K562 (cell line): ENCODE data around the gene SLC1A4. TPM values are rescaled to one million over a fixed set of nuclear protein-coding genes. Genes with fewer than 3 reads are reported as not detected.

Experiments used
- DNMT1 ChIP-seq: fragments of 450-650 bp; IDR thresholded peaks from 2 replicates; pipeline ENCODE4 v1.6.1; 2016; ENCODE audit warnings: antibody characterized with exemption, mild to moderate bottlenecking
- ELF1 ChIP-seq: fragments of 200-800 bp; sonication (Bioruptor generic); IDR thresholded peaks from 2 replicates; pipeline ENCODE4 v1.6.1; 2016; ENCODE audit warnings: missing genetic modification characterization, missing compliant biosample characterization
- FIP1L1 ChIP-seq: fragments of 200-400 bp; formaldehyde crosslinking; IDR thresholded peaks from 2 replicates; pipeline ENCODE4 v1.6.1; 2018; ENCODE audit warnings: mild to moderate bottlenecking, low read depth, low read length; ENCODE audit not compliant: poor library complexity, severe bottlenecking
- ILF3 ChIP-seq: fragments of 450-650 bp; IDR thresholded peaks from 2 replicates; pipeline ENCODE4 v1.6.1; 2018; ENCODE audit warnings: antibody characterized with exemption, mild to moderate bottlenecking, moderate library complexity, borderline replicate concordance
- JUNB ChIP-seq: fragments of 450-650 bp; formaldehyde crosslinking; conservative IDR thresholded peaks from 2 replicates; pipeline ENCODE4 v1.4.0; 2020; ENCODE audit warnings: mild to moderate bottlenecking
- L3MBTL2 ChIP-seq: fragments of 450-650 bp; IDR thresholded peaks from 2 replicates; pipeline ENCODE4 v1.6.1; 2016; ENCODE audit warnings: mild to moderate bottlenecking, moderate library complexity
- MEF2A ChIP-seq: IDR thresholded peaks from 2 replicates; pipeline ENCODE4 v1.6.1; 2011; ENCODE audit warnings: low read depth, mild to moderate bottlenecking, low read length, moderate library complexity; ENCODE audit not compliant: control insufficient read depth
- MTA1 ChIP-seq: fragments of 450-650 bp; IDR thresholded peaks from 2 replicates; pipeline ENCODE4 v1.6.1; 2017; ENCODE audit warnings: borderline replicate concordance
- NCOA4 ChIP-seq: fragments of 450-650 bp; IDR thresholded peaks from 2 replicates; pipeline ENCODE4 v1.6.1; 2018; ENCODE audit warnings: mild to moderate bottlenecking; ENCODE audit not compliant: partially characterized antibody
- NFATC3 ChIP-seq: fragments of 450-650 bp; IDR thresholded peaks from 2 replicates; pipeline ENCODE4 v1.6.1; 2017; ENCODE audit warnings: mild to moderate bottlenecking
- POLR3G ChIP-seq: IDR thresholded peaks from 2 replicates; pipeline ENCODE4 v1.6.1; 2011; ENCODE audit not compliant: insufficient read length, insufficient replicate concordance; ENCODE audit errors: extremely low read depth
- RBM14 ChIP-seq: fragments of 200-400 bp; formaldehyde crosslinking; IDR thresholded peaks from 2 replicates; pipeline ENCODE4 v1.6.1; 2018; ENCODE audit warnings: low read depth, mild to moderate bottlenecking, low read length, moderate library complexity, borderline replicate concordance; ENCODE audit not compliant: insufficient read depth
- ZBTB17 ChIP-seq: fragments of 450-650 bp; formaldehyde crosslinking; IDR thresholded peaks from 2 replicates; pipeline ENCODE4 v1.4.0; 2020; ENCODE audit warnings: mild to moderate bottlenecking
- ZBTB7A ChIP-seq: IDR thresholded peaks from 2 replicates; pipeline ENCODE4 v1.6.1; 2011; ENCODE audit warnings: low read depth, mild to moderate bottlenecking, low read length, moderate library complexity, borderline replicate concordance; ENCODE audit not compliant: control insufficient read depth
- ZNF232 ChIP-seq: sonication (generic); formaldehyde crosslinking; IDR thresholded peaks from 2 replicates; pipeline ENCODE4 v1.8.0; 2022; ENCODE audit warnings: mild to moderate bottlenecking, missing genetic modification reagents
- ZNF431 ChIP-seq: sonication (generic); formaldehyde crosslinking; IDR thresholded peaks from 2 replicates; pipeline ENCODE4 v1.8.0; 2022; ENCODE audit warnings: mild to moderate bottlenecking, missing genetic modification reagents
- ZNF445 ChIP-seq: fragments of 250-450 bp; sonication (Bioruptor Pico); IDR thresholded peaks from 2 replicates; pipeline ENCODE4 v1.4.0; 2020; ENCODE audit warnings: low read depth, mild to moderate bottlenecking, moderate library complexity
- ZNF583 ChIP-seq: fragments of 250-450 bp; sonication (Bioruptor Pico); IDR thresholded peaks from 2 replicates; pipeline ENCODE4 v1.4.0; 2020
- ZNF668 ChIP-seq: fragments of 250-450 bp; sonication (Bioruptor Pico); IDR thresholded peaks from 2 replicates; pipeline ENCODE4 v1.8.0; 2022; ENCODE audit warnings: mild to moderate bottlenecking, inconsistent platforms
- polyA plus RNA-seq, 8 experiments: library from polyadenylated mRNA; depleted of rRNA in 4 of 8; stranded (reverse) in 5 of 8; unstranded in 3 of 8; fragments of >200 nt; fragmentation: Nextera tagmentation in 2 of 8; fragmentation: Illumina TruSeq in 1 of 8; extraction: Ambion mirVana in 2 of 8; extraction: Trizol in 1 of 8; gene quantifications; 2 replicates each; pipeline versions ENCODE4 v1.2.1 to v1.2.3, GENCODE V29; 2011 to 2014; ENCODE audit warnings: inconsistent platforms in 1 of 8, missing spikeins in 1 of 8
- total RNA-seq, 7 experiments: library from RNA; depleted of rRNA in 6 of 7; stranded (reverse); fragments of >200 nt in 6 of 7; fragmentation: Illumina TruSeq in 2 of 7; extraction: Trizol in 2 of 7; gene quantifications; 2 replicates each; pipeline versions ENCODE4 v1.2.1 to v1.2.3, GENCODE V29; 2011 to 2021; ENCODE audit warnings: low replicate concordance in 1 of 7
- TF ChIP-seq, protein P1 (sequence below): fragments of 250-450 bp; sonication (Bioruptor Pico); IDR thresholded peaks from 2 replicates; pipeline ENCODE4 v1.5.0; 2021
- TF ChIP-seq, protein P2 (sequence below): fragments of 450-650 bp; formaldehyde crosslinking; IDR thresholded peaks from 2 replicates; pipeline ENCODE4 v1.4.0; 2022; ENCODE audit warnings: mild to moderate bottlenecking, moderate library complexity
- TF ChIP-seq, protein P3 (sequence below): sonication (generic); formaldehyde crosslinking; IDR thresholded peaks from 2 replicates; pipeline ENCODE4 v1.8.1; 2023; ENCODE audit warnings: mild to moderate bottlenecking, missing genetic modification reagents
- TF ChIP-seq, protein P4 (sequence below): fragments of 450-650 bp; formaldehyde crosslinking; IDR thresholded peaks from 2 replicates; pipeline ENCODE4 v1.4.0; 2020; ENCODE audit warnings: mild to moderate bottlenecking, moderate library complexity
- TF ChIP-seq, protein P5 (sequence below): fragments of 250-450 bp; sonication (Bioruptor Pico); IDR thresholded peaks from 2 replicates; pipeline ENCODE4 v1.8.0; 2021; ENCODE audit warnings: moderate library complexity, mild to moderate bottlenecking, inconsistent platforms

SLC1A4 gene
- total and polyA plus RNA-seq, 9 of the 15 experiments (the other 6 are each of a cell fraction or from before 2014, with no cell fraction given), result 4.4 to 24.0 (median 10.9) TPM

DNA sequence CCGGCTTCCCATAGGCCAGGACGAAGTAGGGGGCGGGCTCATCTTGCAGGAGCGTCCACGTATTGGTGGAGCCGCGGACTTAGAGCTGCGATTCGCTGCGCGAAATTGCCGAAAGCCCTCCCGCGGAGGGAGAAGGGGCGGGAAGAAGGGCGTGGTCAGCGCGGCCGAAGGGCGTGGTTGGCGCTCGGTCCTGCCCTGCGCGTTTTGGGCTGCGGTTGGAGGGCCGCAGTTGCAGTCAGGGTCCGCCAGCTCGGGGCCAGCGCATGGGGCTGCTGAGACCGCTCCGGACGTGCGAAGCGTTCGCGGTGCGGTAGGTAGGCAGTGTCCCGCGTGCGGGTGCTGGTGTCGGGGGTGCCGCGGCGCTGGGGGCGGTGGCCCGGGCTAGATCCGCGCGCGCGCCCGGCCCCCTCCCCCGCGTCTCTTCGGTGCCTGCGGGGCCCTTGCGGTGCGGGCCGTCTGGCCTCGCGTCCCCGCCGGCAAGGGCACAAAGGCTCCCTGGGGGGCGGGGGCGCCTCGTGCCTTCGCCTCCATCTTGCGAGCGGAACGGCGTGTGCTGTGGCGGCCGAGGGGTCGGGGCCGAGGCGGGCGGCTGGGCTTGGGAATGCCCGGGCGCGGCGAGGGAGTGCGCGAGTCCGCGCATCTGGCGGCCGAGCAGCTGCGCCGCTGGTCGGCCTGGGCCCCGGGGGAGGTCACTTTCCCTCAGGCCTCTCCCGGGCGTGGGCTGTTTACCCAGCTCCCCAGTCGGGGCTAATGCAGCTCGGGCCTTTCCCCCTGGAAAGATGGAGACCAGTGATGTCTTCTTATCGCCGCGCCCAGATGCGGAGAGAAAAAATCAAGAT is 67.2 kb downstream of the SLC1A4 start, which contains the start of gene CEP68 (continued):
- TF ChIP-seq, protein P1, sequence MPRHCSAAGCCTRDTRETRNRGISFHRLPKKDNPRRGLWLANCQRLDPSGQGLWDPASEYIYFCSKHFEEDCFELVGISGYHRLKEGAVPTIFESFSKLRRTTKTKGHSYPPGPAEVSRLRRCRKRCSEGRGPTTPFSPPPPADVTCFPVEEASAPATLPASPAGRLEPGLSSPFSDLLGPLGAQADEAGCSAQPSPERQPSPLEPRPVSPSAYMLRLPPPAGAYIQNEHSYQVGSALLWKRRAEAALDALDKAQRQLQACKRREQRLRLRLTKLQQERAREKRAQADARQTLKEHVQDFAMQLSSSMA (CRISPR knock-in tag), result peak; percentile 67; the same call in 1 of the 2 replicates
- peak; percentile 75; the same call in 1 of the 2 replicates for TF ChIP-seq ZNF583
- TF ChIP-seq ILF3, result peak; percentile 54; the same call in 1 of the 2 replicates
- TF ChIP-seq, protein P2, sequence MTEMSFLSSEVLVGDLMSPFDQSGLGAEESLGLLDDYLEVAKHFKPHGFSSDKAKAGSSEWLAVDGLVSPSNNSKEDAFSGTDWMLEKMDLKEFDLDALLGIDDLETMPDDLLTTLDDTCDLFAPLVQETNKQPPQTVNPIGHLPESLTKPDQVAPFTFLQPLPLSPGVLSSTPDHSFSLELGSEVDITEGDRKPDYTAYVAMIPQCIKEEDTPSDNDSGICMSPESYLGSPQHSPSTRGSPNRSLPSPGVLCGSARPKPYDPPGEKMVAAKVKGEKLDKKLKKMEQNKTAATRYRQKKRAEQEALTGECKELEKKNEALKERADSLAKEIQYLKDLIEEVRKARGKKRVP (CRISPR knock-in tag), result no peak
- TF ChIP-seq ZNF668 (CRISPR knock-in tag), result no peak
- no peak for TF ChIP-seq ZNF431 (CRISPR knock-in tag)
- TF ChIP-seq JUNB (CRISPR knock-in tag), result no peak
- TF ChIP-seq NFATC3, result no peak
- peak; percentile 33; the same call in 1 of the 2 replicates for TF ChIP-seq ZBTB7A
- no peak for TF ChIP-seq ZNF232 (CRISPR knock-in tag)
- TF ChIP-seq, protein P3, sequence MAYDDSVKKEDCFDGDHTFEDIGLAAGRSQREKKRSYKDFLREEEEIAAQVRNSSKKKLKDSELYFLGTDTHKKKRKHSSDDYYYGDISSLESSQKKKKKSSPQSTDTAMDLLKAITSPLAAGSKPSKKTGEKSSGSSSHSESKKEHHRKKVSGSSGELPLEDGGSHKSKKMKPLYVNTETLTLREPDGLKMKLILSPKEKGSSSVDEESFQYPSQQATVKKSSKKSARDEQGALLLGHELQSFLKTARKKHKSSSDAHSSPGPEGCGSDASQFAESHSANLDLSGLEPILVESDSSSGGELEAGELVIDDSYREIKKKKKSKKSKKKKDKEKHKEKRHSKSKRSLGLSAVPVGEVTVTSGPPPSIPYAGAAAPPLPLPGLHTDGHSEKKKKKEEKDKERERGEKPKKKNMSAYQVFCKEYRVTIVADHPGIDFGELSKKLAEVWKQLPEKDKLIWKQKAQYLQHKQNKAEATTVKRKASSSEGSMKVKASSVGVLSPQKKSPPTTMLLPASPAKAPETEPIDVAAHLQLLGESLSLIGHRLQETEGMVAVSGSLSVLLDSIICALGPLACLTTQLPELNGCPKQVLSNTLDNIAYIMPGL (CRISPR knock-in tag), result 0 out of 2 replicates have a peak, but pooled peaks have one; percentile 19
- TF ChIP-seq, protein P4, sequence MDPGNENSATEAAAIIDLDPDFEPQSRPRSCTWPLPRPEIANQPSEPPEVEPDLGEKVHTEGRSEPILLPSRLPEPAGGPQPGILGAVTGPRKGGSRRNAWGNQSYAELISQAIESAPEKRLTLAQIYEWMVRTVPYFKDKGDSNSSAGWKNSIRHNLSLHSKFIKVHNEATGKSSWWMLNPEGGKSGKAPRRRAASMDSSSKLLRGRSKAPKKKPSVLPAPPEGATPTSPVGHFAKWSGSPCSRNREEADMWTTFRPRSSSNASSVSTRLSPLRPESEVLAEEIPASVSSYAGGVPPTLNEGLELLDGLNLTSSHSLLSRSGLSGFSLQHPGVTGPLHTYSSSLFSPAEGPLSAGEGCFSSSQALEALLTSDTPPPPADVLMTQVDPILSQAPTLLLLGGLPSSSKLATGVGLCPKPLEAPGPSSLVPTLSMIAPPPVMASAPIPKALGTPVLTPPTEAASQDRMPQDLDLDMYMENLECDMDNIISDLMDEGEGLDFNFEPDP (CRISPR knock-in tag), result peak; percentile 63; the same call in 1 of the 2 replicates
- TF ChIP-seq ELF1, result no peak
- TF ChIP-seq MTA1, result no peak
- no peak for TF ChIP-seq RBM14
- TF ChIP-seq FIP1L1, result no peak
- peak; percentile 89 for TF ChIP-seq L3MBTL2
- TF ChIP-seq NCOA4, result no peak
- peak; percentile 82; the same call in 1 of the 2 replicates for TF ChIP-seq ZBTB17 (CRISPR knock-in tag)
- no peak for TF ChIP-seq ZNF445 (CRISPR knock-in tag)
- no peak for TF ChIP-seq DNMT1
- TF ChIP-seq, protein P5, sequence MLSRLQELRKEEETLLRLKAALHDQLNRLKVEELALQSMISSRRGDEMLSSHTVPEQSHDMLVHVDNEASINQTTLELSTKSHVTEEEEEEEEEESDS (CRISPR knock-in tag), result no peak
- TF ChIP-seq POLR3G, result no peak
- TF ChIP-seq MEF2A, result no peak
